Brain microvascular endothelial cell (primary cell): Measurements from ENCODE around the gene GRM8.

Source experiments
- DNase-seq: peaks from one replicate; pipeline ENCODE4 v3.0.0-alpha.2; 2020
- H3K27ac ChIP-seq: fragments of 250-450 bp; sonication (Bioruptor Pico); 2 replicates; pipeline ENCODE4 v1.5.1; 2020; ENCODE audit warnings: mild to moderate bottlenecking, moderate library complexity
- H3K27me3 ChIP-seq: fragments of 250-450 bp; sonication (Bioruptor Pico); replicated peaks from 2 replicates; pipeline ENCODE4 v1.5.1; 2020; ENCODE audit warnings: mild to moderate bottlenecking
- H3K36me3 ChIP-seq: fragments of 250-450 bp; sonication (Bioruptor Pico); replicated peaks from 2 replicates; pipeline ENCODE4 v1.5.1; 2020; ENCODE audit warnings: mild to moderate bottlenecking
- H3K4me3 ChIP-seq: 2 replicates; pipeline ENCODE4 v1.5.1; 2011; ENCODE audit warnings: low read depth, mild to moderate bottlenecking, control low read depth, low read length, moderate library complexity
- in situ Hi-C: cut with HindIII; loops from 2 replicates; pipeline ENCODE4 v1.10.0; 2017; ENCODE audit warnings: low sequenced_read_pairs, low pct_ligation_motif_present
- TF ChIP-seq, protein P1 (sequence below): IDR thresholded peaks from 2 replicates; pipeline ENCODE4 v1.5.1; 2011; ENCODE audit warnings: low read depth, mild to moderate bottlenecking, moderate library complexity, low read length, control low read depth, inconsistent platforms; ENCODE audit errors: missing control alignments

The GRM8 gene

DNA sequence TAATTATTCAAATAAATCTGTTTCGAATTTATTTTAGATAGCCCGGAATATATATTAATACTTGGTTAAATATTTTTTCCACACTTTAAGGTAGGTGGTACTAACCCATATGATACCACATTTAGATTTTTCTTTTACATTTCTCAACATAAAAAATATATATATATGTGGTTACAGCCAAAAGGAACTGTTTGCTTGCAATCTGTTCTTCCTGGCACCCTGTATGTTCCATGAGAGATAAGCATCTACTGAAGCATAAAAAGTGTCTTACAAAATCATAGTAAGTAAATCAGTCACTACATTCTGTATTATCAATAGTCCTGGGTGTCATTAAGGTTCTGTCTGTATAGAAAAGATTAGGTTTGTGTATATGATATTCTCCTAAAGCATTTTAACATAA is 726.8 kb downstream of the GRM8 start:
- H3K4me3 ChIP-seq: no peak overlapping the region
- H3K36me3 ChIP-seq: no peaks in the 10 kb centered on the region
- DNase-seq: no peak
- H3K27ac ChIP-seq: no peak overlapping the region
- H3K27me3 ChIP-seq: no peaks in the 10 kb centered on the region
- TF ChIP-seq, protein P1, sequence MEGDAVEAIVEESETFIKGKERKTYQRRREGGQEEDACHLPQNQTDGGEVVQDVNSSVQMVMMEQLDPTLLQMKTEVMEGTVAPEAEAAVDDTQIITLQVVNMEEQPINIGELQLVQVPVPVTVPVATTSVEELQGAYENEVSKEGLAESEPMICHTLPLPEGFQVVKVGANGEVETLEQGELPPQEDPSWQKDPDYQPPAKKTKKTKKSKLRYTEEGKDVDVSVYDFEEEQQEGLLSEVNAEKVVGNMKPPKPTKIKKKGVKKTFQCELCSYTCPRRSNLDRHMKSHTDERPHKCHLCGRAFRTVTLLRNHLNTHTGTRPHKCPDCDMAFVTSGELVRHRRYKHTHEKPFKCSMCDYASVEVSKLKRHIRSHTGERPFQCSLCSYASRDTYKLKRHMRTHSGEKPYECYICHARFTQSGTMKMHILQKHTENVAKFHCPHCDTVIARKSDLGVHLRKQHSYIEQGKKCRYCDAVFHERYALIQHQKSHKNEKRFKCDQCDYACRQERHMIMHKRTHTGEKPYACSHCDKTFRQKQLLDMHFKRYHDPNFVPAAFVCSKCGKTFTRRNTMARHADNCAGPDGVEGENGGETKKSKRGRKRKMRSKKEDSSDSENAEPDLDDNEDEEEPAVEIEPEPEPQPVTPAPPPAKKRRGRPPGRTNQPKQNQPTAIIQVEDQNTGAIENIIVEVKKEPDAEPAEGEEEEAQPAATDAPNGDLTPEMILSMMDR: no peak
- in situ Hi-C loops: no loop called here

DNA sequence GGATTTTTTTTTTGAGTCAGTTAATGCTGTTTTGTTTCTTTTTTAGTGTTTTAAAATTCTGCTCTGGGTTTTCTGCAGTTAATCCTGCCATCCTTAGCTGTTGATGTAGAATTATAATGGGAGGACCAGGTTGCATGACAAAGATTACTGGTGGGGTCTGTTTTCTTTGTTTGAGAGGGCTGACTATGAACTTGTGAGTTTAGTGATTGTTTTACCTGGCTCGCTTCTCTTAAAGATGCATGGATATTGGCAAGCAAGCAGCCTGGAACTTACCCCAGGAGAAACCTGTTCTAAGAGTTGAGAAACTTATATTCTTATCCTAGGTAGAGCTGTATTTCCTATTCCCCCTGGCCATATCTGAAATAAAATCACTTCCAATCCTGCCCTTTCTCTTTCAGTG is 727.8 kb downstream of the GRM8 start:
- TF ChIP-seq, protein P1: no peak
- no peaks in the 10 kb centered on the region for H3K36me3 ChIP-seq
- H3K27ac ChIP-seq: no peak overlapping the region
- in situ Hi-C loops: no loop called here
- no peaks in the 10 kb centered on the region for H3K27me3 ChIP-seq
- H3K4me3 ChIP-seq: no peak overlapping the region
- no peak for DNase-seq

DNA sequence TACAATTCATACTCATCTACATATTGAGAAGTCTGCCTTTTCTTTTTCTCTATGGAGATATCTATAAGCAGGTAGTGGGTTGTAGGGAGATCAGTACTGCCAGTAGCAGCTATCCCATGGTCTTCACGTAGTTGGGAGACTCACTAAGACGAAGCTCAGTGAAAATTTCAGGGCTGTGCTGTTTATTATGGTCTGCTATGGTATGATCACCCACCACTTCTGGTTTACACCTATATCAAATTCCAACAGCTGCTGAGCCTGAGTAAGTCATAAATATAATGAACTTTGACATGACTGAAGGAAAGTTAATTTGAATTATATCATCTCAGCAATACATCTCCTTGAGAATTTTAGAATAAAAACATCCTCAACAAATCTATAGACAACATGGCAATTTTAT is 741.7 kb downstream of the GRM8 start:
- H3K27me3 ChIP-seq: no peaks in the 10 kb centered on the region
- H3K4me3 ChIP-seq: no peak overlapping the region
- TF ChIP-seq, protein P1: no peak
- H3K27ac ChIP-seq: no peak overlapping the region
- no peaks in the 10 kb centered on the region for H3K36me3 ChIP-seq
- in situ Hi-C loops: no loop called here
- no peak for DNase-seq

DNA sequence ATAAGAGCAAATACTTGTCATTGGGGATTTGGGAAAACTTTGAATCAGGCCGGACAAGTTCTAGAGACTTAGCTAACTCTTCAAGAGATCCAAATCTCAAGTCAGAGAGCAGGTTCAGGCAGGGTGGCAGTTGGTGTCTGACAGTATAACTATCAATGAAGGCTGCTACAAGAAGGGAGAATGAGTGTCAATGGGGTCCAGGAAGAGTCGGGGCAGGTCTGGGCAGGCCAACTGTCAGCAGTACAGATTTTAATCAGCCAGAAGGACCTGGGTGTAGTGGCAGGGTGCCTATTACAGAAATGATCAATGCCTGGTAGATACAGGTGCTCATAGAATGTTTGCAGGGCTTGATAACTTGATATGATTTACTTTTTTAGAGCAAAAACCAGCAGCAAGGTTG is 751.1 kb downstream of the GRM8 start:
- Histone ChIP-seq H3K4me3 (no peak overlapping the region), H3K27me3 (no peaks in the 10 kb centered on the region), H3K36me3 (no peaks in the 10 kb centered on the region), H3K27ac (no peak overlapping the region)
- TF ChIP-seq, protein P1: no peak
- no peak for DNase-seq
- in situ Hi-C loops: no loop called here

DNA sequence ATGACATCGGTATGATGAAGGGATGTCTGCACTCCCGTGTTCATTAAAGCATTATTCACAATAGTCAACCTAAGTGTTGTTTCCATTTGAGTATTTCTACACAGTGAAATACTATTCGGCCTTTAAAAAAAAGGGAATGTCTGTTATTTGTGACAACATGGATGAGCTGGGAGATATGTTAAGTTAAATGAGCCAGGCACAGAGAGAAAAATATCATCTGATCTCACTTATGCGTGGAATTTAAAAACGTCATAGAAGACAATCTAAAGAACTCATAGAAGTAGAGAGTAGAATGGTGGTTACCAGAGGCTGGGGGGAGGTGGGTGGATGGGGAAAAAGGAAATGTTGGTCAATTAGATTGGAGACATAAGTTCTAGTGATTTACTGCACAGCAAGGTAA is 753.3 kb downstream of the GRM8 start:
- TF ChIP-seq, protein P1: no peak
- in situ Hi-C loops: no loop called here
- no peak for DNase-seq
- H3K36me3 ChIP-seq: no peaks in the 10 kb centered on the region
- no peak overlapping the region for H3K4me3 ChIP-seq
- H3K27me3 ChIP-seq: no peaks in the 10 kb centered on the region
- H3K27ac ChIP-seq: no peak overlapping the region

DNA sequence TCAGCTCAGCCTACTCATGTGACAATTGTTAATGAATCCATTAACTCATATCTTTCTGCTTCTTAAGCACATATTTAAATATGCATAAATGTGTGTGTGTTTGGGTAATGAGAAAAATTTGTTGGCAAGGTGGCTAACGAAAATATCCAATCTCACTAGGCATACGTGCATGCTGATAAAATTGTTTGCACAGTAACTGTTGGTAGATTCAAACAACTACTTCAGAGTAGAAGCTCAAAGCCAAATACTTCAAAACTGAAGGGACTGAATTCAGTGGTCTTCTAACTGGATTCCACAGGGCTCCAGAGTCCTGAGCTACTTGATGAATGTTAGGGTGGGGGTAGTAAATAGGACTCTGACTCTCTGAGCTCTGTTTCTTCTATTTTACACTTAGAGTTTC is 757.0 kb downstream of the GRM8 start:
- DNase-seq: no peak
- no peak overlapping the region for H3K27ac ChIP-seq
- no peaks in the 10 kb centered on the region for H3K36me3 ChIP-seq
- in situ Hi-C loops: no loop called here
- TF ChIP-seq, protein P1: no peak
- no peak overlapping the region for H3K4me3 ChIP-seq
- no peaks in the 10 kb centered on the region for H3K27me3 ChIP-seq
